ENCODE measurements around the gene NMRK2. TPM values are rescaled to one million over a fixed set of nuclear protein-coding genes. Genes with fewer than 3 reads are reported as not detected.

The NMRK2 gene
- total and polyA plus RNA-seq, 2 donors (not counting 1 experiment from before 2014, with no cell fraction given): not detected

DNA sequence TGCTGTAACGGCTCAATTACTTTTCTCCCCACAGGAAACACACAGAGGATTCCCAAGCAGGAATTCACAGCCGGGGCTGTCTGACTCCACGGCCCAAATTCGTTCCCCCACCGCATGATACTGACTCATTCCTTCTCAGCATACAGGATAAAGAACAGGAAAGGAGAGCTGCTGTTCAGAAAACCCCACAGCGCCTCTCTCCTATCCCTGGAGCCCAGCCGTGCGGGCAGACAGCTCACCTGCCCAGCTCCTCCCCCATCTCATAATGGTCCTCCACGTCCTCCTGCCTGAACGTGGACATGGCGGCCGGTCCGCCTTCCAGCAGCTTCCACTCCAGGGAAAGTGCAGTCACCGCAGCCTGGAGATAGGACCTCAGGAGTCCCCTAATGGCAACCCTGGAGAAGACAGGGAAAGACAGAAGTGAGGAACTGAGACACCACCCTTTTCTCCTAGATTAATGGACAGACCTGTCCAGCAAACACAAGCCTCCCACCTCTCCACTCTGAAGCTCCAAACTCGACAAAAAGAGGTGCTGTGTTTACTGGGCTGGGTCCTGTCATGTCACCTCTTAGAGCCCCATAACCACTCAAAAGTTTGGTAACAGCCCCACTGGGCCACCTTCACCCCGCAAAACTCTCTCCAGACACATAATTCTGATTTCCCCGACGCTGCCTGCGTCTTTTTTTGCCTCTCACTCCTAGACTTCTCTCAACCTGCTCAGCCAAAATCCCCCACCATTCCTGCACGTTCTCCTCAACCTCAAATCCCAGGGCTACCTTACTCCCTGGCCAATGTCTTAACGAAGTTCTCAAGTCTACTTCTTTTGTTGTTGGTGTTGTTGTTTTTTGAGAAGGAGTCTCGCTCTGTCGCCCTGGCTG is 36.8 kb downstream of the NMRK2 start:
- CTCF ChIA-PET: interaction anchor here (0.5 to 1.8 kb wide), 6 partner anchors 15 to 1257 kb away, joined by 3 to 6 read pairs (median 3); partner anchors contain the start of gene EEF2

More for the DNA sequence above, 36.8 kb downstream of the NMRK2 start:
- 76% methylated on average over 18 of the region's 23 CpGs for WGBS (ENCODE audit: insufficient coverage)
- peaks cover 42% of the 10 kb centered on the region for H3K79me2 ChIP-seq (ENCODE audit: control insufficient read depth, insufficient read depth, low read length)
- Mint-ChIP-seq H3K4me1 (peaks cover 25% of the 10 kb centered on the region), H3K27me3 (no peaks in the 10 kb centered on the region), H3K9me3 (ENCODE audit: insufficient read depth) (no peaks in the 10 kb centered on the region), H3K27ac (peak overlapping the region; percentile 77), H3K4me3 (peak overlapping the region; percentile 94)
- H2AFZ ChIP-seq (ENCODE audit: insufficient read depth, low read depth, low read length, poor library complexity, severe bottlenecking): no peak overlapping the region
- intact Hi-C loops (cut with micrococcal nuclease): loop anchor here (2.0 kb wide), 2 partner anchors 15 to 213 kb away; partner anchors contain the start of genes ANKRD24, EEF2 and SIRT6
- peak overlapping the region; percentile 99 for H3K4me2 ChIP-seq (replicated peaks; ENCODE audit: low read depth, low read length, poor library complexity, severe bottlenecking)
- no peak for ATAC-seq (ENCODE audit: low read depth)
- H3K27me3 ChIP-seq (replicated peaks in 1 of 4; ENCODE audit: control extremely low read depth in 1 of 4, control insufficient read depth in 3 of 4, insufficient read depth in 4 of 4, low read length in 3 of 4): no peaks in the 10 kb centered on the region
- no peaks in the 10 kb centered on the region for H3K9me3 ChIP-seq (ENCODE audit: control extremely low read depth in 1 of 3, control insufficient read depth in 2 of 3, insufficient read depth in 1 of 3, low read length in 2 of 3)
- H3K27ac ChIP-seq (ENCODE audit: low read length in 2 of 2): peak overlapping the region in 1 of 2 donors; percentile 85
- H3K36me3 ChIP-seq (replicated peaks in 1 of 2; ENCODE audit: control extremely low read depth in 1 of 2, control insufficient read depth in 1 of 2, extremely low read depth in 1 of 2, insufficient read depth in 2 of 2, low read length in 1 of 2): peaks cover 2 to 15% of the 10 kb centered on the region in 2 experiments
- H3K9ac ChIP-seq (ENCODE audit: low read length): peak overlapping the region; percentile 96
- peak overlapping the region; percentile 41 to 93 (median 80) for H3K4me3 ChIP-seq (ENCODE audit: control extremely low read depth in 1 of 5, extremely low read depth in 1 of 5, insufficient read depth in 1 of 5, low read depth in 2 of 5, low read length in 4 of 5)
- TF ChIP-seq, protein P1, sequence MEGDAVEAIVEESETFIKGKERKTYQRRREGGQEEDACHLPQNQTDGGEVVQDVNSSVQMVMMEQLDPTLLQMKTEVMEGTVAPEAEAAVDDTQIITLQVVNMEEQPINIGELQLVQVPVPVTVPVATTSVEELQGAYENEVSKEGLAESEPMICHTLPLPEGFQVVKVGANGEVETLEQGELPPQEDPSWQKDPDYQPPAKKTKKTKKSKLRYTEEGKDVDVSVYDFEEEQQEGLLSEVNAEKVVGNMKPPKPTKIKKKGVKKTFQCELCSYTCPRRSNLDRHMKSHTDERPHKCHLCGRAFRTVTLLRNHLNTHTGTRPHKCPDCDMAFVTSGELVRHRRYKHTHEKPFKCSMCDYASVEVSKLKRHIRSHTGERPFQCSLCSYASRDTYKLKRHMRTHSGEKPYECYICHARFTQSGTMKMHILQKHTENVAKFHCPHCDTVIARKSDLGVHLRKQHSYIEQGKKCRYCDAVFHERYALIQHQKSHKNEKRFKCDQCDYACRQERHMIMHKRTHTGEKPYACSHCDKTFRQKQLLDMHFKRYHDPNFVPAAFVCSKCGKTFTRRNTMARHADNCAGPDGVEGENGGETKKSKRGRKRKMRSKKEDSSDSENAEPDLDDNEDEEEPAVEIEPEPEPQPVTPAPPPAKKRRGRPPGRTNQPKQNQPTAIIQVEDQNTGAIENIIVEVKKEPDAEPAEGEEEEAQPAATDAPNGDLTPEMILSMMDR (IDR thresholded peaks at IDR 0.05): no peak
- TF ChIP-seq EZH2 (IDR thresholded peaks at IDR 0.05; ENCODE audit: borderline replicate concordance, insufficient read depth, low read depth, low read length, poor library complexity, severe bottlenecking): no peak
- H4K20me1 ChIP-seq (ENCODE audit: control insufficient read depth, insufficient read depth, low read length, poor library complexity, severe bottlenecking): peaks cover 45% of the 10 kb centered on the region
- peaks cover 14 to 18% of the 10 kb centered on the region in 2 donors for H3K4me1 ChIP-seq (ENCODE audit: control insufficient read depth in 2 of 2, insufficient read depth in 2 of 2, low read length in 2 of 2)
- POLR2A ChIA-PET: no interaction called here
- DNase-seq: no peak
